Measurements from ENCODE around the gene ZNF322. TPM values are rescaled to one million over a fixed set of nuclear protein-coding genes. Genes with fewer than 3 reads are reported as not detected.
A peak's percentile ranks its signal among the peaks of the same experiment; 100 is the strongest.

The ZNF322 gene
- polyA plus RNA-seq, 3 donors, result 34.4 to 38.8 (median 36.6) TPM

DNA sequence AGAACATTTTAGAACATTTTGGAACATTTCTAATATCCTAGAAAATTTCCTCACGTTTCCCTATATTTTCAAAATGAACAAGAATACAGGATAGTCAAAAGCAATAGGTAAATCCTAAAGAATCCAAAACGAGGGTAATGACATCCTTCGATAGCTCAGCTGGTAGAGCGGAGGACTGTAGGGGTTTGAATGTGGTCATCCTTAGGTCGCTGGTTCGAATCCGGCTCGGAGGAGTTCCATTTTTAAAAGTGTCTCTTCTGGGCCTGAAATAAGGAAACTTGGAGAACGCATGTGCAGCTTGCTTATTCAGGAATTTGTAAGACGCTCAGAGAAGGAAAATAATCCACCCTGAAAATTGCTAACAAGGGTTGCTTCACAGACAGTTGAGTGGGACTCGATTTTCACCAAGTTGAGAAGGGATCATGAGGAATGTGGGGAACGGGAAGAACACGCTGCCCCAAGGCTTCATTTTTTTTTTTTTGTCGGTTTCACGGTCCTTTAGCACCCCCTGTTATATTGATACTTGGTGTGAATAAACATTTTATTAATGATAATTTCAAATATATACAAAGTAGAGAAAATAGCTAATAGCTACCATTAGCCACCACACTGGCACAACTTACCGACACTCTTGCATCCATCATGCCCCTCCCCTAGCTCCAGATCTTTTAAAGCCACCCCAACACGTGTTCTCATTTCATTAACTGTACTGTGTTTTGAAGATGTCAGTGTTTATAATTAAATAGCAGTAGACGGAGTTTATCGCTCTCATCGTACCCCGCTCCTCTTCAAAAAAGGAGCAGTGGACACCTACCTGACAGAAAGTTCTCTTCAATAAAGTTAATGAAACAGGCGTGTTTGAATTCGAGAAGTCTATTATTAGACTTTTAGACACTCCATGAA, 64.6 kb downstream of the ZNF322 start:
- peak; percentile 15 for DNase-seq

- DNase-seq, result no peak
Measured at GRCh38 chr6:26594131-26594498, 65.4 kb downstream of the ZNF322 start.

GRCh38 chr6:26593278-26594130, 66.0 kb downstream of the ZNF322 start:
- DNase-seq, result no peak

DNA sequence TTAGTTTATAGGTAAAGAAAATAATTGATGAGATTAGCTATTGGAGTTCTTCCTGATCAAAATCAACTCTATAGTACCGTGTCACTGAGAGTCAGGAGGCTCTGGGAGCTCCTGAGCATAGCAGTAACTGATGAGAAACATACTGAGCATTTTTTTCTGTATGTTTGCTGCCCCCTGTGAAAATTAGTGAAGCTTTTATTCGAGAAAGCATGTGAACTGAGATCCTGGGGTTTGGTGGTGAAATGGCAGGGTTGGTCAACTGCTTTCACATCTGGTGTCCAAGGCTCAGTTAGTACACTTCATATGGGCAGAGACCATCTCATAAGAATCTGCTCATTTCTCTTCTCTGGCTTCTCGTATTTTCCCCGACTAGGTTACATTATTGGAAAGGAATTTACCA, 66.9 kb downstream of the ZNF322 start:
- no peak for DNase-seq

GRCh38 chr6:26588965-26589364, 70.6 kb downstream of the ZNF322 start:
- no peak for DNase-seq

Other genes starting within 250 kb of the ZNF322 start
- 10 to 100 TPM; 14.5 to 20.5 (median 15.4) TPM for gene BTN3A3, start 219.2 kb downstream of the ZNF322 start, polyA plus RNA-seq (ENCODE audit: insufficient read length in 3 of 3)
- gene BTN2A1, start 201.8 kb downstream of the ZNF322 start, polyA plus RNA-seq (ENCODE audit: insufficient read length in 3 of 3), result 10 to 100 TPM; 27.8 to 35.3 (median 34.3) TPM
- gene BTN1A1, start 159.4 kb downstream of the ZNF322 start, polyA plus RNA-seq (ENCODE audit: insufficient read length in 3 of 3), result under 1 TPM; 0.16 to 0.23 (median 0.18) TPM
- 10 to 100 TPM; 73.7 to 86.5 (median 83.3) TPM for gene HMGN4, start 121.4 kb downstream of the ZNF322 start, polyA plus RNA-seq (ENCODE audit: insufficient read length in 3 of 3)
- 10 to 100 TPM; 15.4 to 17.9 (median 16.7) TPM for gene ABT1, start 62.8 kb downstream of the ZNF322 start, polyA plus RNA-seq (ENCODE audit: insufficient read length in 3 of 3)

All from renal pelvis (tissue), 4 donors.